ENCODE measurements around the gene DEXI.
"Not testable (repeated sequence)": the region's sequence is repeated elsewhere in the genome, so short reads cannot be mapped to it uniquely, and the experiment has no call there.

Gene DEXI

GRCh38 chr16:10927497-10928112 lies 14.7 kb downstream of the DEXI start:
- DNase-seq (ENCODE audit: low read depth in 2 of 2), result no peak

GRCh38 chr16:10926867-10927266 lies 15.4 kb downstream of the DEXI start:
- DNase-seq (ENCODE audit: low read depth in 2 of 2), result no peak

GRCh38 chr16:10926094-10926493 lies 16.2 kb downstream of the DEXI start:
- DNase-seq (ENCODE audit: low read depth in 2 of 2), result no peak

GRCh38 chr16:10925285-10925684 lies 17.0 kb downstream of the DEXI start:
- DNase-seq (ENCODE audit: low read depth in 2 of 2), result not testable (repeated sequence)

- DNase-seq (ENCODE audit: low read depth in 2 of 2), result no peak
These were observed 18.5 kb downstream of the DEXI start for GRCh38 chr16:10923650-10924214.

GRCh38 chr16:10923146-10923649 lies 19.1 kb downstream of the DEXI start:
- no peak for DNase-seq (ENCODE audit: low read depth in 2 of 2)

- no peak for DNase-seq (ENCODE audit: low read depth in 2 of 2)
These were observed 19.7 kb downstream of the DEXI start for GRCh38 chr16:10922328-10923145.

GRCh38 chr16:10921536-10922327 lies 20.5 kb downstream of the DEXI start:
- DNase-seq (ENCODE audit: low read depth in 2 of 2), result no peak

GRCh38 chr16:10920726-10921427 lies 21.4 kb downstream of the DEXI start:
- DNase-seq (ENCODE audit: low read depth in 2 of 2), result no peak

GRCh38 chr16:10919003-10919351 lies 23.3 kb downstream of the DEXI start:
- no peak for DNase-seq (ENCODE audit: low read depth in 2 of 2)

- DNase-seq (ENCODE audit: low read depth in 2 of 2), result peak; percentile 59 to 65
These were observed 23.8 kb downstream of the DEXI start for GRCh38 chr16:10918294-10919002.

- DNase-seq (ENCODE audit: low read depth in 2 of 2), result no peak
These were observed 25.7 kb downstream of the DEXI start for GRCh38 chr16:10916534-10916933.

GRCh38 chr16:10911267-10911666 lies 31.0 kb downstream of the DEXI start:
- DNase-seq (ENCODE audit: low read depth in 2 of 2), result no peak

GRCh38 chr16:10907757-10908045 lies 34.6 kb downstream of the DEXI start:
- no peak for DNase-seq (ENCODE audit: low read depth in 2 of 2)

- DNase-seq (ENCODE audit: low read depth in 2 of 2), result no peak
These were observed 35.1 kb downstream of the DEXI start for GRCh38 chr16:10906914-10907756.

- DNase-seq (ENCODE audit: low read depth in 2 of 2), result no peak
These were observed 35.8 kb downstream of the DEXI start for GRCh38 chr16:10906482-10906881.

- no peak for DNase-seq (ENCODE audit: low read depth in 2 of 2)
These were observed 39.3 kb downstream of the DEXI start for GRCh38 chr16:10902999-10903398.

- no peak for DNase-seq (ENCODE audit: low read depth in 2 of 2)
These were observed 45.1 kb downstream of the DEXI start for GRCh38 chr16:10897134-10897533.

GRCh38 chr16:10896723-10897122 lies 45.5 kb downstream of the DEXI start:
- DNase-seq (ENCODE audit: low read depth in 2 of 2), result no peak

- DNase-seq (ENCODE audit: low read depth in 2 of 2), result no peak
These were observed 46.1 kb downstream of the DEXI start for GRCh38 chr16:10896165-10896564.
